Panc1 (cell line): ENCODE results near the gene ITIH5. TPM values are rescaled to one million over a fixed set of nuclear protein-coding genes. Genes with fewer than 3 reads are reported as not detected.

Experiments
- ATAC-seq: fragments of 200-7000 bp; cut with Tn5 transposase; 2 replicates; pipeline ENCODE4 v1.9.1; 2020; ENCODE audit warnings: mild to moderate bottlenecking, moderate library complexity
- BruUV-seq: library from RNA; stranded (reverse); fragments of 400-500 nt; replicated peaks from 2 replicates; lab custom pipeline; 2021; lab: Mats Ljungman, UMichigan
- CTCF ChIA-PET: fragments of 300-600 bp; sonication (Branson Sonifier 250); formaldehyde crosslinking; loops from one replicate; lab custom pipeline; 2022; ENCODE audit warnings: antibody characterized with exemption; lab: Charles Lee
- POLR2A ChIA-PET: fragments of 300-600 bp; sonication (Branson Sonifier 250); formaldehyde crosslinking; loops from one replicate; lab custom pipeline; 2022; ENCODE audit warnings: antibody characterized with exemption; lab: Charles Lee
- DNase-seq: peaks from one replicate; pipeline ENCODE4 v3.0.0-alpha.2; 2010; ENCODE audit warnings: low read depth, low spot score
- H3K27ac ChIP-seq: 2 replicates; pipeline ENCODE4 v1.5.1; 2011; ENCODE audit warnings: mild to moderate bottlenecking, low read length, inconsistent platforms
- H3K27me3 ChIP-seq: fragments of 200-500 bp; sonication (Bioruptor generic); 2 replicates; pipeline ENCODE4 v1.6.0; 2014; ENCODE audit warnings: low read length, inconsistent platforms; ENCODE audit not compliant: control insufficient read depth, insufficient read depth
- H3K36me3 ChIP-seq: fragments of 200-500 bp; sonication (Bioruptor generic); 2 replicates; pipeline ENCODE4 v1.5.1; 2014; ENCODE audit warnings: inconsistent platforms, mild to moderate bottlenecking, low read length, moderate library complexity; ENCODE audit not compliant: control insufficient read depth, insufficient read depth
- H3K4me1 ChIP-seq: 2 replicates; pipeline ENCODE4 v1.5.1; 2011; ENCODE audit warnings: inconsistent platforms, mild to moderate bottlenecking, low read length, moderate library complexity; ENCODE audit not compliant: control insufficient read depth, insufficient read depth
- H3K4me3 ChIP-seq, 2 experiments: 2 replicates each; pipeline ENCODE4 v1.5.1; 2011 to 2012; ENCODE audit warnings: low read depth in 2 of 2, low read length in 2 of 2, mild to moderate bottlenecking in 2 of 2, inconsistent platforms in 1 of 2, moderate library complexity in 1 of 2
- H3K9me3 ChIP-seq: fragments of 200-500 bp; sonication (Bioruptor generic); 2 replicates; pipeline ENCODE4 v1.5.1; 2014; ENCODE audit warnings: low read depth, mild to moderate bottlenecking, inconsistent platforms, low read length, moderate library complexity; ENCODE audit not compliant: control insufficient read depth, insufficient read depth
- POLR2AphosphoS5 ChIP-seq: IDR thresholded peaks from 2 replicates; pipeline ENCODE4 v1.6.1; 2012; ENCODE audit warnings: mild to moderate bottlenecking, low read depth, low read length, moderate library complexity
- SIN3A ChIP-seq: IDR thresholded peaks from 2 replicates; pipeline ENCODE4 v1.6.1; 2012; ENCODE audit warnings: low read depth, mild to moderate bottlenecking, low read length, moderate library complexity, borderline replicate concordance; ENCODE audit not compliant: insufficient read depth
- TCF7L2 ChIP-seq: IDR thresholded peaks from 2 replicates; pipeline ENCODE4 v1.6.1; 2011; ENCODE audit warnings: mild to moderate bottlenecking, low read depth, low read length, inconsistent platforms
- in situ Hi-C: cut with HindIII; loops from 2 replicates; pipeline ENCODE4 v1.10.0; 2016; ENCODE audit warnings: low sequenced_read_pairs, low pct_unique_long_range_greater_than_20kb
- intact Hi-C: fragments of 100-400 bp; cut with micrococcal nuclease; formaldehyde crosslinking; loops from one replicate; pipeline ENCODE4 v1.10.0; 2022; ENCODE audit not compliant: unreplicated experiment
- total RNA-seq: library from RNA; stranded (reverse); gene quantifications from one replicate; pipeline ENCODE4 v1.2.1, GENCODE V29; 2021; ENCODE audit not compliant: unreplicated experiment
- TF ChIP-seq, protein P1 (sequence below), 2 experiments: IDR thresholded peaks; 2 replicates each; pipeline ENCODE4 v1.6.1; 2011 to 2012; ENCODE audit warnings: low read depth in 2 of 2, control low read depth in 1 of 2, low read length in 1 of 2, mild to moderate bottlenecking in 1 of 2, moderate library complexity in 1 of 2; ENCODE audit not compliant: insufficient read depth in 1 of 2
- TF ChIP-seq, protein P2 (sequence below): fragments of 450-650 bp; IDR thresholded peaks from 2 replicates; pipeline ENCODE4 v1.5.1; 2017; ENCODE audit warnings: mild to moderate bottlenecking

ITIH5 gene
- total RNA-seq, 1 experiment from 2014 or later = not detected

DNA sequence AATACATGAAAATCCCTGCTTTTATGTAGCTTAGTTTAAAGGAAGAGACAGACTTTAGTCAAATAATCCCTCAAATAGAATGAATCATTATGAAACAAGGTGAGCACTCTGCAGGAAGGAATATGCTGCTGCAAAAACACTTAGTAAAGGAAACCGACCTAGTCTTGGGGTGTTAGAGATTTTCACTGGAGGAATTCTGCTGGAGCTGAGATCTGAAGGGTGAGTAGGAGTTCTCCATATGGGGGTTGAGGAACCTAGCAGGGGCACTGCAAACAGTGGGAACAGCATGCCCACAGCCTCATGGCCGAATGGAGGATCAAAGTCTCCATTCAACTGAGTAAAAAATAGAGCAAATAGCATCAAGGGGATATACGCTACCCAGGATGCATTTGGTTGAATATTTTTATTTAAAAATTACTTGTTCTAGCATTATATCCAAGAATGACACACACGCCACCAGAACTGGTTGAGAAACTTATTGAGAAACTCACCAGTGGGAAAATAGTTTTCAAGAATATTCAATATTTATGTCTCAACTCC is 39.8 kb upstream of the ITIH5 start:
- DNase-seq (no peak), ATAC-seq (no peak)
- POLR2A ChIA-PET = no interaction called here
- BruUV-seq = no TSS peak
- Histone ChIP-seq H3K27ac (no peak overlapping the region), H3K36me3 (no peaks in the 10 kb centered on the region), H3K4me1 (no peaks in the 10 kb centered on the region), H3K27me3 (peaks cover 6% of the 10 kb centered on the region), H3K4me3 (no peak overlapping the region), H3K9me3 (no peaks in the 10 kb centered on the region)
- intact Hi-C loops (no loop called here), in situ Hi-C loops (no loop called here)
- CTCF ChIA-PET = no interaction called here
- TF ChIP-seq, protein P1, sequence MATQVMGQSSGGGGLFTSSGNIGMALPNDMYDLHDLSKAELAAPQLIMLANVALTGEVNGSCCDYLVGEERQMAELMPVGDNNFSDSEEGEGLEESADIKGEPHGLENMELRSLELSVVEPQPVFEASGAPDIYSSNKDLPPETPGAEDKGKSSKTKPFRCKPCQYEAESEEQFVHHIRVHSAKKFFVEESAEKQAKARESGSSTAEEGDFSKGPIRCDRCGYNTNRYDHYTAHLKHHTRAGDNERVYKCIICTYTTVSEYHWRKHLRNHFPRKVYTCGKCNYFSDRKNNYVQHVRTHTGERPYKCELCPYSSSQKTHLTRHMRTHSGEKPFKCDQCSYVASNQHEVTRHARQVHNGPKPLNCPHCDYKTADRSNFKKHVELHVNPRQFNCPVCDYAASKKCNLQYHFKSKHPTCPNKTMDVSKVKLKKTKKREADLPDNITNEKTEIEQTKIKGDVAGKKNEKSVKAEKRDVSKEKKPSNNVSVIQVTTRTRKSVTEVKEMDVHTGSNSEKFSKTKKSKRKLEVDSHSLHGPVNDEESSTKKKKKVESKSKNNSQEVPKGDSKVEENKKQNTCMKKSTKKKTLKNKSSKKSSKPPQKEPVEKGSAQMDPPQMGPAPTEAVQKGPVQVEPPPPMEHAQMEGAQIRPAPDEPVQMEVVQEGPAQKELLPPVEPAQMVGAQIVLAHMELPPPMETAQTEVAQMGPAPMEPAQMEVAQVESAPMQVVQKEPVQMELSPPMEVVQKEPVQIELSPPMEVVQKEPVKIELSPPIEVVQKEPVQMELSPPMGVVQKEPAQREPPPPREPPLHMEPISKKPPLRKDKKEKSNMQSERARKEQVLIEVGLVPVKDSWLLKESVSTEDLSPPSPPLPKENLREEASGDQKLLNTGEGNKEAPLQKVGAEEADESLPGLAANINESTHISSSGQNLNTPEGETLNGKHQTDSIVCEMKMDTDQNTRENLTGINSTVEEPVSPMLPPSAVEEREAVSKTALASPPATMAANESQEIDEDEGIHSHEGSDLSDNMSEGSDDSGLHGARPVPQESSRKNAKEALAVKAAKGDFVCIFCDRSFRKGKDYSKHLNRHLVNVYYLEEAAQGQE (IDR thresholded peaks at IDR 0.05; ENCODE audit: insufficient read depth in 1 of 2, low read depth in 2 of 2, low read length in 1 of 2) = no peak
- TF ChIP-seq, protein P2, sequence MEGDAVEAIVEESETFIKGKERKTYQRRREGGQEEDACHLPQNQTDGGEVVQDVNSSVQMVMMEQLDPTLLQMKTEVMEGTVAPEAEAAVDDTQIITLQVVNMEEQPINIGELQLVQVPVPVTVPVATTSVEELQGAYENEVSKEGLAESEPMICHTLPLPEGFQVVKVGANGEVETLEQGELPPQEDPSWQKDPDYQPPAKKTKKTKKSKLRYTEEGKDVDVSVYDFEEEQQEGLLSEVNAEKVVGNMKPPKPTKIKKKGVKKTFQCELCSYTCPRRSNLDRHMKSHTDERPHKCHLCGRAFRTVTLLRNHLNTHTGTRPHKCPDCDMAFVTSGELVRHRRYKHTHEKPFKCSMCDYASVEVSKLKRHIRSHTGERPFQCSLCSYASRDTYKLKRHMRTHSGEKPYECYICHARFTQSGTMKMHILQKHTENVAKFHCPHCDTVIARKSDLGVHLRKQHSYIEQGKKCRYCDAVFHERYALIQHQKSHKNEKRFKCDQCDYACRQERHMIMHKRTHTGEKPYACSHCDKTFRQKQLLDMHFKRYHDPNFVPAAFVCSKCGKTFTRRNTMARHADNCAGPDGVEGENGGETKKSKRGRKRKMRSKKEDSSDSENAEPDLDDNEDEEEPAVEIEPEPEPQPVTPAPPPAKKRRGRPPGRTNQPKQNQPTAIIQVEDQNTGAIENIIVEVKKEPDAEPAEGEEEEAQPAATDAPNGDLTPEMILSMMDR = no peak
- no peak for TF ChIP-seq TCF7L2
- no peak for TF ChIP-seq POLR2AphosphoS5
- no peak for TF ChIP-seq SIN3A

DNA sequence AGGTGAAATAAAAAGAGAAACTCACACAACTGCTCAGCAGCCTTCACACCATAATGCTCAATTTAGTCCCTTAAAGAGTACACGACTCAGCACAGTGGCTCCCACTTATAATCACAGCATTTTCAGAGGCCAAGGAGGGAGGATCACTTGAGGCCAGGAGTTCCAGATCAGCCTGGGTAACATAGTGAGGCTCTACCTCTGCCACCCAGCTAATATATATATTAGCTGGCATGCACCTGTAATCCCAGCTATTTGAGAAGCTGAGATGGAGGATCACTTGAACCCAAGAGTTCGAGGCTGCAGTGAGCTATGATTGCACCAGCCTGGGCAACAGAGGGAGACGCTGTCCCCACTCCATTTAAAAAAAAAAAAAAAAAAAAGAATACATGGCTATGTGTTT is 38.6 kb upstream of the ITIH5 start:
- DNase-seq (no peak), ATAC-seq (no peak)
- no TSS peak for BruUV-seq
- ChIA-PET CTCF (no interaction called here), POLR2A (no interaction called here)
- no peaks in the 10 kb centered on the region for H3K36me3 ChIP-seq
- no peak overlapping the region for H3K4me3 ChIP-seq
- TF ChIP-seq, protein P2 = no peak
- TF ChIP-seq, protein P1 (IDR thresholded peaks at IDR 0.05; ENCODE audit: insufficient read depth in 1 of 2, low read depth in 2 of 2, low read length in 1 of 2) = no peak
- TF ChIP-seq POLR2AphosphoS5 (no peak), SIN3A (no peak), TCF7L2 (no peak)
- no peaks in the 10 kb centered on the region for H3K4me1 ChIP-seq
- intact Hi-C loops (no loop called here), in situ Hi-C loops (no loop called here)
- no peak overlapping the region for H3K27ac ChIP-seq
- H3K27me3 ChIP-seq = peaks cover 6% of the 10 kb centered on the region
- H3K9me3 ChIP-seq = no peaks in the 10 kb centered on the region
